Breast epithelium (tissue), 4 donors: Measurements from ENCODE around the gene EPN2. TPM values are rescaled to one million over a fixed set of nuclear protein-coding genes. Genes with fewer than 3 reads are reported as not detected.
A peak's percentile ranks its signal among the peaks of the same experiment; 100 is the strongest.

Experiments
- DNase-seq, 2 donors: peaks; one replicate each; pipeline ENCODE4 v3.0.0-alpha.2; 2019; ENCODE audit warnings: low spot score in 2 of 2
- H3K27ac ChIP-seq, 2 donors: fragments of 200-600 bp; sonication (generic) in 1 of 2; one replicate each; pipeline ENCODE4 v1.5.1; 2016 to 2019; ENCODE audit warnings: mild to moderate bottlenecking in 1 of 2
- H3K27me3 ChIP-seq, 2 donors: fragments of 200-600 bp; sonication (generic) in 1 of 2; one replicate each; pipeline versions ENCODE4 v1.5.1 to v1.6.0; 2017 to 2019; ENCODE audit warnings: control low read depth in 1 of 2, mild to moderate bottlenecking in 1 of 2
- H3K36me3 ChIP-seq: fragments of 200-600 bp; one replicate; pipeline ENCODE4 v1.5.1; 2019
- H3K4me1 ChIP-seq, 2 donors: fragments of 200-600 bp; sonication (generic); one replicate each; pipeline ENCODE4 v1.5.1; 2016 to 2019; ENCODE audit warnings: control low read depth in 1 of 2
- H3K4me3 ChIP-seq, 3 donors: fragments of 200-600 bp; sonication (generic); 1 replicate in 2 of 3; 2 replicates in 1 of 3; pipeline ENCODE4 v1.5.1; 2016 to 2019; ENCODE audit warnings: mild to moderate bottlenecking in 3 of 3, moderate library complexity in 2 of 3
- H3K9me3 ChIP-seq, 2 donors: fragments of 200-600 bp; sonication (generic) in 1 of 2; one replicate each; pipeline ENCODE4 v1.5.1; 2016 to 2019; ENCODE audit warnings: control low read depth in 1 of 2
- CTCF ChIP-seq, 3 donors: fragments of 450-650 bp; IDR thresholded peaks; one replicate each; pipeline ENCODE4 v1.5.1; 2016 to 2017; ENCODE audit warnings: antibody characterized with exemption in 3 of 3, mild to moderate bottlenecking in 3 of 3, moderate library complexity in 3 of 3
- POLR2A ChIP-seq: fragments of 450-650 bp; IDR thresholded peaks from one replicate; pipeline ENCODE4 v1.6.1; 2016; ENCODE audit warnings: antibody characterized with exemption, mild to moderate bottlenecking, moderate library complexity
- POLR2AphosphoS5 ChIP-seq, 3 donors: sonication (generic); formaldehyde crosslinking; IDR thresholded peaks; one replicate each; pipeline ENCODE4 v1.6.1; 2017; ENCODE audit warnings: antibody characterized with exemption in 3 of 3
- intact Hi-C: fragments of 100-400 bp; cut with DNase I; formaldehyde crosslinking; loops from one replicate; pipeline ENCODE4 v1.15.1; 2023; ENCODE audit warnings: low total_unique reads
- total RNA-seq, 3 donors: library from RNA; depleted of rRNA; stranded (reverse); fragments of >200 nt; gene quantifications; one replicate each; pipeline ENCODE4 v1.1.0, GENCODE V29; 2016

EPN2 gene
- total RNA-seq, 3 donors from 2014 or later: 26.6 to 36.7 (median 30.6) TPM

GRCh38 chr17:19322861-19323260, 85.7 kb downstream of the EPN2 start:
- Histone ChIP-seq H3K9me3 (no peaks in the 10 kb centered on the region), H3K4me3 (no peak overlapping the region), H3K27me3 (no peaks in the 10 kb centered on the region), H3K4me1 (no peaks in the 10 kb centered on the region), H3K27ac (no peak overlapping the region), H3K36me3 (no peaks in the 10 kb centered on the region)
- TF ChIP-seq POLR2AphosphoS5 (IDR thresholded peaks at IDR 0.05): no peak
- no peak for TF ChIP-seq POLR2A
- no peak for TF ChIP-seq CTCF (IDR thresholded peaks at IDR 0.05)
- DNase-seq: no peak
- intact Hi-C loops: no loop called here

GRCh38 chr17:19325542-19325941, 88.4 kb downstream of the EPN2 start:
- intact Hi-C loops: no loop called here
- Histone ChIP-seq H3K9me3 (no peaks in the 10 kb centered on the region), H3K27ac (no peak overlapping the region), H3K36me3 (no peaks in the 10 kb centered on the region), H3K4me1 (no peaks in the 10 kb centered on the region), H3K4me3 (no peak overlapping the region), H3K27me3 (no peaks in the 10 kb centered on the region)
- no peak for DNase-seq
- no peak for TF ChIP-seq CTCF (IDR thresholded peaks at IDR 0.05)

DNA sequence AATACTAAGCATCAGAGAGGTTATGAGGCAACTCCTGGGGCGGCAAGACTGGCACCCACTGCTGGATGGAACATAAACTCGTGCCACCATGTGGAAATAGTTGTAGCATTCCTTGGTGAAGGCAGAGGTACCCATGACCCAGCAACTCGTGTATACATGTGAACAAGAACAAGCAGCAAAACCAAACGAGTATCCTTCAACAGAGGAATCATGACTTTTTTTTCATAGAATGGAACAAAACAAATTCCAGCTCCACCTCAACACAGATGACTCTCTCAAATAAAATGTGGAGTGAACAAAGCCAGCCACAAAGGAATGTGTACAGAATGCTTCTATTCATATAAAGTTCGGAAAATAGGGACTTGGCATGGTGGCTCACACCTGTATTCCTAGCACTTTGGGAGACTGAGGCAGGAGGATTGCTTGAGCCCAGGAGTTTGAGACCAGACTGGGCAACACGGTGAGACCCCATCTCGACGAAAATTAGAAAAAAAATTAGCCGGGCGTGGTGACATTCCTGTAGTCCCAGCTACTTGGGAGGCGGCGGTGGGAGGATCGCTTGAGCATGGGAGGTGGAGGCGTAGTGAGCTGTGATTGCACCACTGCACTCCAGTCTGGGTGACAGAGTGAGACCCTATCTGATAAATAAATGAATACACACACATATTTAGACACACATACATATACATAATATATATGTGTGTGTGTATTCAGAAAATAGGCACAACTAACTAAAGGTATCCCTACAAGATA, 90.0 kb downstream of the EPN2 start:
- Histone ChIP-seq H3K36me3 (no peaks in the 10 kb centered on the region), H3K27ac (peak overlapping the region; percentile 32 to 40), H3K4me3 (no peak overlapping the region), H3K9me3 (no peaks in the 10 kb centered on the region), H3K27me3 (no peaks in the 10 kb centered on the region), H3K4me1 (no peaks in the 10 kb centered on the region)
- peak in 1 of 2 donors; percentile 69 for DNase-seq
- TF ChIP-seq POLR2A (no peak), POLR2AphosphoS5 (IDR thresholded peaks at IDR 0.05) (peak in 1 of 3 donors; percentile 14)
- intact Hi-C loops: no loop called here

GRCh38 chr17:19328441-19329061, 91.4 kb downstream of the EPN2 start:
- intact Hi-C loops: no loop called here
- DNase-seq: no peak

GRCh38 chr17:19329136-19329535, 92.0 kb downstream of the EPN2 start:
- Histone ChIP-seq H3K36me3 (no peaks in the 10 kb centered on the region), H3K27me3 (no peaks in the 10 kb centered on the region), H3K4me3 (no peak overlapping the region), H3K9me3 (no peaks in the 10 kb centered on the region), H3K27ac (no peak overlapping the region), H3K4me1 (no peaks in the 10 kb centered on the region)
- no peak for TF ChIP-seq CTCF (IDR thresholded peaks at IDR 0.05)
- TF ChIP-seq POLR2A: no peak
- TF ChIP-seq POLR2AphosphoS5 (IDR thresholded peaks at IDR 0.05): no peak
- intact Hi-C loops: no loop called here
- DNase-seq: no peak

More at GRCh38 chr17:19328441-19329061, 91.4 kb downstream of the EPN2 start:
- Histone ChIP-seq H3K27me3 (no peaks in the 10 kb centered on the region), H3K9me3 (no peaks in the 10 kb centered on the region), H3K4me1 (no peaks in the 10 kb centered on the region), H3K4me3 (no peak overlapping the region), H3K27ac (peak overlapping the region; percentile 7 to 25), H3K36me3 (no peaks in the 10 kb centered on the region)
- TF ChIP-seq POLR2A (no peak), POLR2AphosphoS5 (IDR thresholded peaks at IDR 0.05) (no peak), CTCF (IDR thresholded peaks at IDR 0.05) (no peak)
